PC-3 (cell line): ENCODE data around the gene UBAP1L.

Source experiments
- CTCF ChIP-seq: fragments of 300-600 bp; sonication (generic); conservative IDR thresholded peaks from 2 replicates; pipeline ENCODE4 v1.5.1; 2017; ENCODE audit warnings: antibody characterized with exemption, low read depth, mild to moderate bottlenecking, low read length
- EZH2 ChIP-seq: fragments of 300-600 bp; sonication (generic); IDR thresholded peaks from one replicate; pipeline ENCODE4 v1.6.1; 2017; ENCODE audit warnings: antibody characterized with exemption, mild to moderate bottlenecking, low read length; ENCODE audit not compliant: unreplicated experiment
- EZH2phosphoT487 ChIP-seq: fragments of 300-600 bp; sonication (generic); IDR thresholded peaks from 2 replicates; pipeline ENCODE4 v1.6.1; 2018; ENCODE audit warnings: mild to moderate bottlenecking, antibody characterized with exemption, low read length, borderline replicate concordance

DNA sequence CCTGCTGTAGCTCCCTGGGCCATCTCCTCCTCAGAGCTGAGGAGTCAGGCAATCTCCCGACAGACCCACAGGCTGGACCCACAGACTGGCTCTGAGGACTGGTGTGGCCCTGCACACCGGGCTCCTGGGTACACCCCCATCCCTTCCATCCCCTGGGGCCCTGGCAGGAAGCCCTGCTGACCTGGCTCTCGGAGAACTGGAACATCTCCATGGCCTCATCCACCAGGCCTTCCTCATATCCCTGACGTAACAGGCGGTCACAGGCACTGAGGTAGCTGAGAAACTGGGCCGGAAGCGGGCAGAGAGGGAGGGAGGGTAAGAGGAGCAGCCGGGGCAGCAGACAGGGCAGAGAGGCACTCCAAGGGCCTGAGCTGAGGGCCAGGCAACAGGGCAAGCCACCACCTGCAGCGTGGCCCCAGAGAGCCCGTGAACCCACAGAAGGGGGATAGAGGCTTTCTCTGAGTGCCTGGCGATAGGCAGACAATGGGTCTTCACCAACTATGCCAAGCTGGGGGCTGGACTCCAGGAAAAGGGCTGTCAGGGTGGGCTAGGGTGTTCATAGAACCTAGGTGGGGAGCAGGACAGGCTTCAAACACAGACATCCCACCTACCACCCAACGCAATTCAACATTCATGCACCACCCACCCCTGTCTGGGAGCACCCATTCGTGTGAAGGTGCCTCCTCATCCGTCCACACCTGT, 20.6 kb downstream of the UBAP1L start:
- TF ChIP-seq CTCF: no peak
- TF ChIP-seq EZH2phosphoT487: no peak
- TF ChIP-seq EZH2: no peak
